GM19468 (cell line): ENCODE results near the gene MANBA.
"Not testable (repeated sequence)": the region's sequence is repeated elsewhere in the genome, so short reads cannot be mapped to it uniquely, and the experiment has no call there.

Source experiments
- ATAC-seq: cut with Tn5 transposase; IDR thresholded peaks from one replicate; pipeline ENCODE4 v1.9.1; 2021; ENCODE audit warnings: mild to moderate bottlenecking, moderate library complexity, moderate number of reproducible peaks; ENCODE audit not compliant: unreplicated experiment; ENCODE audit errors: extremely low read depth

The MANBA gene

DNA sequence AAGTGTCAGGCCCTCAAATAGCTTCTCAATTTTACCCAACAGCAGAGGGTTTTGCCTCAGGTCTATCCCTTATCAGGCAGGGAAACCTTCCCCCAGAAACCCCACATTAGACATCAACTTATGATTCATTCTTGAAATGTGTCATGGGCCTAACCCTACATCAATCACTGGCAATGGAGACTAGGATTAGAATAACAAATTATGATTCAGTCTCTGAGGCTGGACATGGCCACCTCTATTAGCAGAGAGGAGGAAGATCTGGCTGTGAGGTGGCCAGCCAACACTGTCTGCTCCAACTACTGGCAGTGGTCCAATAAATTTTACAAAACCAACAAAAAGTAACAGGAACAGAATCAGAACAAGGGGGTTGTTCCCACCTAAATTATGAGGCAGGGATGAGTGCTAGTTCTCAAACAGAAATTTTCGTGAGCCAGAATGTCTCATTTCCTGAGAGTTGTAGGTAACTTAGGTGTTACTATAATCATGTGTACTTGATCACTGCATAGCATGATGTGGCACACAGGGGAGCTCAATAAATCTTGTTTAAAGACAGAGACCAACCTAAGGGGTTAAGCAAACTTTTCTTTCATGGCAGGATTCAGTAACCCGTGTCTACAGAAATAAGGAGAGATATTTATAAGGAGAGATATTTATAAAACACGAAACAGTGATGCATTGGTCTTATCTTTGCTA is 132.8 kb downstream of the MANBA start:
- no peak for ATAC-seq

DNA sequence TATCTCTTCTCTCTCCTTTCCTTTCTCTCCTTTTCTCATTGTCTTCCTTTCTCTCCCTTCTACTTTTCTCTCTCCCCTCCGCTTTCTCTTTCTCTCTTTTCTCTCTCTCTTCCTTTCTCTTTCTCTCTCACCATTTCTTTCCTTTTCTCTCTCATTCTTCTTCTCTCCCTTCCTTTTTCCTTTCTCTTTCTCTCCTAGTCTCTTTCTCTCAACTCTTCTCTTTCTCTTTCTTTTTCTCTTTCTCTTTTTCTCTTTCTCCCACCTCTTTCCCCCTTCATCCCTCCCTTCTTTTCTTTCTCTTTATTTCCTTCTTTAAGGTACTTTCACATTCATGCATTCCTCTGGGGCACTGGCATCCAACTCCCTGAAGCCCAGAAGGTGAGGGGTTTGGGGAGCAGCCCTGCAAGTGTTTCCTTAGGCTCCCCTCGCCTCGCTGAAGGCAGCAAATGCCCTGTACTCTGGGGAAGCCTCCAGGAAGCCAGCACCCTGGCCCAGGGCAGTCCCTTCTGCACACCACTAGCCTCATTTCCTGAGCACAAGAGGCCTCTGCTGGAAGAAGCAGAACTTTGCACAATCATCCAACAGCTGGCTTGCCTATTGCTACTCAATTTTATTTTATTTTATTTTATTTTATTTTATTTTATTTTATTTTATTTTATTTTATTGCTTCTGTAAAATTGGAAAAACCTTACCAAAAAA is 135.4 kb downstream of the MANBA start:
- ATAC-seq, result peak; percentile 69

DNA sequence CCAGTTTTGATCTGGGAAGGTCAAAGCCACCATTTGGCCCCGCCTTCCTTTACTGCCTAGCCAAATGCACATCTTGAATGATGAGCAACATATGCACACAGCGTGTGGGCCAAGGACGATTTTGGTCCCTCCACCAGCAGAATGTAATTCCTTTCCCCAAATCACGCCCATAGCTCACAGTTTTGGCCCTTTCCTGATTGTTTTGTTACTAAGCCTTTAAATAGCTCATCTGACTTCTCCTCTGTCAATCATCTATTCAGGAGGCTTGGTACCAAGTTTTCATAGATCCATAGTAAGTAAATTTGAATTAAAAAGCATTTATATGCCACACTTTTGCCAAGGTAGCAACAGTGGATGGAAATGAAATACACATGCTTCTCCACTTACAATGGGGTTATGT is 136.3 kb downstream of the MANBA start:
- ATAC-seq, result no peak

DNA sequence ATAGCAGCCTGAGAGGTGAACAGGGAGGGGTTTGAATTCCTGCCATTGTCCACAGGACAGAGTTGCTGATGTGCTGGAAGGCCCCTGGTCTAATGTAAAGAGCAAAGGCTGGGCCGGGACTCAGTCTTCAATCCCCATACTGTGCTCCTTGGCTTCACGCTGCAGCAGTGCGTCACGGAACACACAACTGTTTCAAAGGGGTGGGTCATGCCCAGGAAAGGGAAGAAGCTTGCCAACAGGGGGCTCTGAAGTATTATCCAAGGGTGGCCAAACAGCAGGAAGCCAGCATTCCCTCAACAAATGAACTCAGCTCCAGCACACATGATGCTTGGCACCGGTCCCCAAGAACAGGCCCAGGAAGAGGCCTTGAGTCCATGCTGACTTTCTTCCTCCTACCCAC is 137.1 kb downstream of the MANBA start:
- ATAC-seq, result no peak

DNA sequence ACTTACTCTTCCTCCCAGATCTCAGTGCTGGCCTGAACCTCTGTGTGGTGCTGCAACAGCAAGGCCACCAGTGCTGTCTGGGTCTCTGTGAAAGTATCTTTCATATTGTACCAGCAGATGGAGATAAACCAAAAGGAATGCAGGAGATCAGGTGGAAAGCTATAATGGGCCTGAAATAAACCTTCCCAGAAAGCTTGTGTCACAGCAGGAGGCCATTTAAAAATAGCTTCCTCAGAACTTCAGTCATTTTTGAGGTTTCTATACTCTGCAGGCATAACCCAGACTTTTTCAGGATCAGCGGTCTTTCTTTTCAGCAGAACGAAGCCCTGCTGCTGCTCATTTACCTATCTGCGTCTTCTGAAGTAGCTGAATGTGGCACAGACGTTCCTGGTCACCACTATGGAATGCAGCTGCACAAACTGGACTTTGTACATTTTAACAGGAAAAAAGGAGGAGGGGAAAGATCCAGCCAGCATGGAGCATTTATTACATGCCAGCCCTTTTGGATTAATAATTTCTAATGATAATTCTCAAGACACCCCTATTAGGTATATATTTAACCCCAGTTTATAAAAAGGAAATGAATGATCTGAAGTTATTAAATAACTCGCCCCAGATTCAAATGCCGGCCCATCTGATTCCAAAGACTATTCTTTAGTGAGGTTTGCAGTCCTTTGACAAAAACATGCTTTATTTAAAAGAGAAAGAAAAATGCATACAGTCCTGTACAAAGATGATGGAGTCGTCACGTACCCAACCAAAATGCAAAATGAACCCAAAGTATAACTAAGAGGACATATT is 139.9 kb downstream of the MANBA start:
- peak; percentile 38 for ATAC-seq

DNA sequence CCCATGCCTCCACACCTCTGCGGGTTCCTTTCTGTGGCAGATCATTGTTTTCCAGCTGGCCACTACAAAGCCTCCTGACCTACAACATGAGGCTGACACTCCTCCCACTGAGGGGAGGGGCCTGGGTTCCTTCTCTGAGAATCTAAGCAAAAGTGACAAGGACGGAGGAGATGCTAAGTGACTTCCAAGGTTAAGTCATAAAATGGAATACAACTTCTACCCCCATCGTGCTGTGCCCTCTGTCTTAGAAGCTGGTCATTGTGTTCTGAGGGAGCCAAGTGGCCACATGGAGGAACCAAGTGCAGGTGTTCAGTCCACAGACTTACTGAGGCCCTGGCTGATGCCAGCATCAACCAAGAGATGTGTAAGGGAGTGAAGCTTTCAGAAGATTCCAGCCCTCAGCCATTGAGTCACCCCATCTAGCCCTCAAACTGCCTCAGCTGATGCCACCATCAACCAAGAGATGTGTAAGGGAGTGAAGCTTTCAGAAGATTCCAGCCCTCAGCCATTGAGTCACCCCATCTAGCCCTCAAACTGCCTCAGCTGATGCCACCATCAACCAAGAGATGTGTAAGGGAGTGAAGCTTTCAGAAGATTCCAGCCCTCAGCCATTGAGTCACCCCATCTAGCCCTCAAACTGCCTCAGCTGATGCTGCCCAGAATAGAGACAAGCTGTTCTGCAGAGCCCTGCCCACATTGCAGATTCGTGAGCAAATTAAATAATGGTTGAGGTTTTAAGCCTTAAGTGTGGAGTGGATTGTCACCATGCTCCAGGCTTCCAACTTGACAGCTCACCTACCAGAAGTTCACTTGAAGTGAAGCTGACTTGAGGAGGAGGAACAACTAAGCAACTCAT is 140.8 kb downstream of the MANBA start:
- ATAC-seq, result not testable (repeated sequence)

DNA sequence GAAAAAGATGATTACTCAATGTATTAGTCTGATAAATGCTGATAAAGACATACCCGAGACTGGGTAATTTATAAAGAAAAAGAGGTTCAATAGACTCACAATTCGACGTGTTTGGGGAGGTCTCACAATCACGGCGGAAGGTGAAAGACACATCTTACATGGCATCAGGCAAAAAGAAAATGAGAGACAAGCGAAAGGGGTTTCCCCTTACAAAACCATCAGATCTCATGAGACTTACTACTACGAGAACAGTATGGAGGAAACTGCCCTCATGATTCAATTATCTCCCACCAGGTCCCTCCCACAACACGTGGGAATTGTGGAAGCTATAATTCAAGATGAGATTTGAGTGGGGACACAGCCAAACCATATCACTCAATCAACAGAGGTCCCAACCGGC is 141.7 kb downstream of the MANBA start:
- not testable (repeated sequence) for ATAC-seq

DNA sequence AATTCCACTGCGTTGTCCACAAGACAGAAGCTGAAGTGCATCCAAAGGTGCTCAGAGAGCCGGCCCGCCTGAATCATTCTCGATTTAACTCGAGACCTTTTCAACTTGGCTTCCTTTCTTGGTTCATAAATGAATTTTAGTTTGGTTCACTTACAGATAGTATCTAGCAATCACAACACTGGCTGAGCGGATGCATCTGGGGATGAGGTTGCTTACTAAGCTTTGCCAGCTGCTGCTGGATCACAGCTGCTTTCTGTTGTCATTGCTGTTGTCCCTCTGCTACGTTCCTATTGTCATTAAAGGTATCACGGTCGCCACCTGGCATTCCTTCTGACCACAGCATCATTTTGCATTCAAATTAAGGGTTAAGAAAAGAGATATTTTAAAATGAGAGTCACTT is 144.1 kb downstream of the MANBA start:
- ATAC-seq, result no peak

DNA sequence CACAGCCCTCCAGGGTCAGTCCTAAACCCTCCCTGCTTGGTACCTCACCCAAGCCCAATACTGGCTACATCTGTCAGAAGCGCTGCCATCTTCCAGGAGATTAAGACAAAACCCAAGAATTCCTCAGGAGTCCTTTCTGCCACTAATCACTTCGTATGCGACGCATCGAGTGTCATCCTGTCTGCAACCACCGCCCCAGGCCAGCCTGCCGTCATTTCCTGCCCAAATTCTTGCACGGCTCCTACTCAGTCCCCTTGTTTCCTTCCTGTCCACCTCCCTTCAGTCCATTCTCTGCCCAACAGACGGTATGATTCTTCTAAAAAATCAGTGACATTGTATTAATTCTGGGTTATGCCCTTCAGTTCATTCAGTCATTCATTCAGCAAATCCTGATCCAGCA is 146.0 kb downstream of the MANBA start:
- no peak for ATAC-seq

DNA sequence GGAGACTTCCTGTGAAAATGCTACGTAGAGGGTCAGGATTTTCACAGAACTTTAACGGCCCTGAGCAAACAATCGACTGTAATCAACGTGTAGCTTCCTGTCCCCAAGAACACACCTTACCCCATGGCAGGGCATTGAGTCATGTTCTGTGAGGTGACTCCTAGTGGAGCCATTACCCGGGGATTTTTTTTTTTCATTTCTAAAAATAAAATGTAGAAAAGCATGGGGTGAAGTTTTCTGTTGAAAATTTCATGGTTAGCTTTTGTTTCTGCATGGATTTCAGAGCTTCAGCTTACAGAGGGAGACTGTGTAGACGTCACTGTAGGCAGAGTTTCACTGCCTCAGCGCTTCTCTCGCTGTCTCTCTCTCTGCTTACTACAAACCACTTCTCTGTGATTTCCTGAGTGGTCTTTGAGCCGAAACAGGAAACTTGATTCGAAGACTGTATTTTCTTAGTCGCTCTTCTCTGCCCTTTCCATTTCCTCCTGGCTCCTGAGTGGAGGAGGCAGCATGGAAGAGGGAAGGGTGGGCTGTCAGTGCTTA is 147.9 kb downstream of the MANBA start:
- ATAC-seq, result no peak

DNA sequence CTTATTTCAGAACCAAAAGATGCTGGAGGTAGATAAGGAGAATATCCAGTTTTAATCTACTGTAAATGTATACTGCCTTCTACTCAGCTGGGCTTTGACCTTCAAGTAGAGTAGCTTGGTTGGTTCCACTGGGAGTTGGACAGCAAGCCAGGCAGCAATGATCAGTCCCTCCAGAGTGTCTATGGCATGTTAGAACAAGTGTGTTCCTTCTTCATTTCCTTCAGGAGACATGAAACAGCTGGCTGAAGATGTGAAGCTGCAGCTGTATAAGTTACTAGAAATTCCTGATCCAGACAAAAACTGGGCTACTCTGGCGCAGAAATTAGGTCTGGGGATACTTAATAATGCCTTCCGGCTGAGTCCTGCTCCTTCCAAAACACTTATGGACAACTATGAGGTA is 148.6 kb downstream of the MANBA start:
- no peak for ATAC-seq

DNA sequence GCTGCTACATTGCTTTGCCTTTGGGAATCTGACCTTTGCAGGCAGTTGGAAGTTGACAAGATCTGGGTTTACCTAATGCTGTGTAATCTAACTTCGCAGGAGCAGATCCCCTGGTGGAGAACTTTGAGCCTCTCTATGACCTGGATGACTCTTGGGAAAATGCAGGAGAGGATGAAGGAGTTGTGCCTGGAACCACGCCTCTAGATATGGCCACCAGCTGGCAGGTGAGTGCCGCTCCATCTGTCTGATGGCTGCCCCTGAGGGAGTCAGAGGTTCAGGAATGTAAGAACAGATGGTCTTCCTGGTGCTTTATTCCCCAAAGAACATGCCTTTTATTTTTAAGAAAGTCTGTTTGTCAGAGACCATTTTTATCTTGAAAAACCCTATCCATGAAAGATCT is 150.3 kb downstream of the MANBA start:
- no peak for ATAC-seq

DNA sequence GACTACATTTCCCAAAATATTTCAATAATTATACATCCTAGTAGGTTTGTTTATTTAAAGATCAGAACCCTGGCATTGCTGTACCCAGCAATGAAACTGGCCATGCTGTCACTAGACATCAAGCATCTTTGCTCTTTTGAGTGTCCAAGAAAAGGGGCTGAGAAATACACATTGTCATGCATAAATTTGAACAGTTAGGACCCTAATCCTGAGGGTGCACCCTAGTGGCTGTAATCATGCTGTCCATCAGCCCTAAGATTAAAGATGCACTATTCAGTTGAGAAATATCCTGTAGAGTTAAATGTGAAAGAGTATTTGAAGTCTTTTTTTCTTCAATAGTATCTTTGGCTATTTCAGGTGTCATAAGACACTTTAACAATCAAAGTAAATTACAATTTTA is 150.8 kb downstream of the MANBA start:
- ATAC-seq, result peak; percentile 57

DNA sequence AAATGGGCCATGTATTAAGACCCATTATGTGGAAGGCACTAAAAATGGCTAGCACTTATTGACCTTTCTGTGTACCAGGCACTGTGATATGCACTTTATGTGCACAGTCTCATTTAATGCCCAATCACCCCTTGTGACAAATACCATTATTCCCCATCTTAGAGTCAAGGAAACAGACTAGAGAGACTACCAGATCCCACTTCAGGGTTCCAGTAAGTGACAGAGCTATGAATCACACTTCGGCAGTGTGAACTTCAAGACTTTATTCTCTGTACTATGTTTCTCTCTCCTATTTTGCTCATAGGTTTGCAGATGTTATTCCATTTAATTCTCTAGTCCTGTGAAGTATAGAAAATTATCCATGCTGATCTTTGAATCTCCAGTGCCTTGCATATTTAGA is 152.6 kb downstream of the MANBA start:
- no peak for ATAC-seq

DNA sequence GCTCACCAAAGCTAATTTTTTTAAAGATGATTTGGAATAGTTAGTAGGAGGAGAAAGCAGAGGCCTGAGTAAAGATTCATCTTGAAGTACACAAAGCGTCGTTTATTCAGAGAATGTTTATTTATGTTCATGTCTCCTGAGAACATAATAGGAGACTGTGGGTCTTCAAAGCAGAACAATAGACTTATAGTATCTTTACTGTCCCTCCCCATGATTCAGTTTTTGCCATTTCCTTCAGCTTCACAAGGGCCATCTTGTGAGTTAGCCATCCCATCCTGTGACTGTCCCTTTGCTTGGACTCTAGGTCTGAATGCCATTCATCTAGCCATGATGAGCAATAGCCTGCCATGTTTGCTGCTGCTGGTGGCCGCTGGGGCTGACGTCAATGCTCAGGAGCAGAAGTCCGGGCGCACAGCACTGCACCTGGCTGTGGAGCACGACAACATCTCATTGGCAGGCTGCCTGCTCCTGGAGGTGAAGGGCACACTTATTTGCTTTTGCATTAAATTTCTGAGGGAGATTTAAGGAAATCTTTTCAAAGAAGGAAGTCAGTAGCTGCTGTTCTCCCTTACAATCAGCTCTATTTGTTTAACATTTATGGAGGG is 153.8 kb downstream of the MANBA start:
- no peak for ATAC-seq

DNA sequence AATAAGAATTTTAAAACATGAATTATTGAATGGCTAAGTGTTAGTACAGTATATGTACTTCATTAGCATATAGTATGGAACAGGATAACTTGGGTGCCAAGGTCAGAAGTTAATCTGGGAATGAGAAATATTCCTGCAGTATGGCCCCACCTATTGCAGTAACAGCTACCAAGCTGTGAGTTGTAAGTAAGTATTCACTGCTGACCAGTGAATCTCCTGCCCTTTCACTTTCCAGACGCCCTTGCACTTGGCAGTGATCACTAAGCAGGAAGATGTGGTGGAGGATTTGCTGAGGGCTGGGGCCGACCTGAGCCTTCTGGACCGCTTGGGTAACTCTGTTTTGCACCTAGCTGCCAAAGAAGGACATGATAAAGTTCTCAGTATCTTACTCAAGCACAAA is 154.5 kb downstream of the MANBA start:
- ATAC-seq, result no peak

DNA sequence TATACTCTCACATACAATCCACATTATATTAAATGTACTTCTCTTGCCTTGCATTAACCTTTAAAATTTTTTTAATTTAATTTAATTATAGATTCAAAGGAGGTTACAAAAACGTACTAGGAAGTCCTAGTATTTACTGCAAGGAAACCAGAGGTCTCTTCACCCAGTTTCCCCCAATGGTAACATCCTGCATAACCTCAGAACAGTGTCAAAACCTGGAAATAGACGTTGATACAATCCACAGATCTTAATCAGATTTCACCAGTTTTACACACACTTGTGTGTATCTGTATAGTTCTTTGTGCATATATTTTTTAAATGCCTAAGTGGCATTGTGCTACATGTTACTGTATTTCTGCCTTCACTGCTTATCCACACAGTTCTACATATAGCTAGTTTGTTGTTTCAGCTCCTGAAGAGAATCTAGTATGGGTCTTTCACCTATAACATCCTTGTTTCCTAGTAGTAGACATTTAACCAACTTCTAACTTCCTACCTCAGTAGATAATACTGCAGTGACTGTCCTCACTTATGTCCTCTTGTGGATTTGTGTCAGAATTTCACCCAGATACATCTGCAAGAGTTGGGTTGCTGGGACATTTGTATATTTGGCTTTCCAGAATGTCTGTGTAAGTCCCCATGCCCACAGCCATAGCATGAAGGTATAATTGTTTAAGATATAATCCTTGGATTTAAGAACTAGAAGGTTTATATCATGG is 156.4 kb downstream of the MANBA start:
- no peak for ATAC-seq

DNA sequence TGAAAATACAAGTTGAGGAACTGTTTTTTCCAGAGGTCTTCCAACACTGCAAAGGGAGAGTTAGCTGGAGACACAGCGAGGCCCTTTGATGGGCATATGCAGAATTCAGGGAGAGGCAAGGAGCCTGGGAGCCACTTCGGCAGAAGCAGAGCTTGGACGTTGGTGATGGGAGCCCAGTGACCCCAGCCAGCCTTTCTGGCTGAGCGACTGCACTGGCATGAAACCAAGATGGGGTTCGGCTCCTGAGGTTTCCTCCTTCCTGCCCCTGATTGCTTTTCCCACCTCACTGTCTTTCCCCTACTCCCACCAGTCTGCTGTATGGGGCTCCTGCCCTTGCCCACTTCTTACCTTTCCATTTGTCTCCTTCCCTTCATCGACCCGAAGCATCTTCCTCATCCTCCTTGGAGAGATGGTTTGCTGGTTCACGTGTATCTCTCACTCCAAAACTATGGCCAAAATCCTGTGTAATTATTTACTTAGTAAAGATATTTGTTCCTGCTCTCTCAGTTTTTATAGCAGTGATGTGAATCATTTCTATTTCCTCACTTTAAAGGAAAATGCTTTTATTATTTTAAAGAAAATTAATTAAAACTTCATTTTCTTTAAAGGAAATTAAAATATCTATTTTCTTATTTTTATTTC is 159.1 kb downstream of the MANBA start:
- ATAC-seq, result no peak

DNA sequence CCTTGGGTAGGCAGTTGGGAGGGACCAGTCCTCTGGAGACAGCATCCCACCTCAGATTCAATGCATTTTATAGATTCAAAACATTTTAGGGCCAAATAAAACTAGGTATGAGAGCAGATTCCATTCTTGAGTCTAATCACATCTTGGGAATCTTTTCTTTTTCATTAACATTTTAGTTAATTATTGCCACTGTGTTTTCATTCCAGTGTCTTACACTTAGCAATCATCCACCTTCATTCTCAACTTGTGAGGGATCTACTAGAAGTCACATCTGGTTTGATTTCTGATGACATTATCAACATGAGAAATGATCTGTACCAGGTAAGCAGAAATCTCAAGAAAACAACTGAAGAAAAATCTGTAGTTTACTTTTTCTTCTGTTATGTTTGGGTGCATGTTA is 160.1 kb downstream of the MANBA start:
- ATAC-seq, result no peak
